Naive thymus-derived CD4-positive, alpha-beta T cell (primary cell): ENCODE data around the gene AQP11. TPM values are rescaled to one million over a fixed set of nuclear protein-coding genes. Genes with fewer than 3 reads are reported as not detected.

Source experiments
- ATAC-seq: fragments of 150-1000 bp; cut with Tn5 transposase; 2 replicates; pipeline ENCODE4 v1.10.0; 2021; ENCODE audit warnings: mild to moderate bottlenecking, moderate library complexity
- CTCF ChIA-PET: fragments of 350-600 bp; sonication (Branson Sonifier 250); formaldehyde crosslinking; loops from one replicate; lab custom pipeline; 2021; ENCODE audit warnings: antibody characterized with exemption; lab: Charles Lee
- POLR2A ChIA-PET: fragments of 350-600 bp; sonication (Branson Sonifier 250); formaldehyde crosslinking; loops from one replicate; lab custom pipeline; 2021; ENCODE audit warnings: antibody characterized with exemption, inconsistent platforms; lab: Charles Lee
- DNase-seq, 9 donors: peaks; one replicate each; pipeline versions ENCODE4 v3.0.0 to v3.0.0-alpha.2; 2020 to 2022; ENCODE audit warnings: mixed read lengths in 1 of 9
- H3K27ac ChIP-seq: one replicate; pipeline ENCODE4 v1.7.0; 2013; ENCODE audit warnings: mild to moderate bottlenecking, low read depth, low read length, moderate library complexity
- H3K27me3 ChIP-seq, 2 donors: one replicate each; pipeline ENCODE4 v1.7.0; 2013; ENCODE audit warnings: low read length in 2 of 2, mild to moderate bottlenecking in 2 of 2, moderate library complexity in 2 of 2; ENCODE audit not compliant: control insufficient read depth in 2 of 2, insufficient read depth in 2 of 2
- H3K36me3 ChIP-seq, 3 experiments: 1 replicate in 2 of 3; 2 replicates in 1 of 3; pipeline ENCODE4 v1.7.0; 2013; ENCODE audit warnings: low read length in 3 of 3, mild to moderate bottlenecking in 3 of 3, moderate library complexity in 1 of 3; ENCODE audit not compliant: insufficient read depth in 3 of 3, control insufficient read depth in 2 of 3
- H3K4me1 ChIP-seq, 2 donors: one replicate each; pipeline ENCODE4 v1.7.0; 2013; ENCODE audit warnings: low read length in 2 of 2, mild to moderate bottlenecking in 2 of 2, moderate library complexity in 1 of 2; ENCODE audit not compliant: control insufficient read depth in 2 of 2, insufficient read depth in 2 of 2
- H3K4me3 ChIP-seq: 2 replicates; pipeline ENCODE4 v1.7.0; 2013; ENCODE audit warnings: mild to moderate bottlenecking, low read length
- H3K9me3 ChIP-seq, 3 experiments: 1 replicate in 2 of 3; 2 replicates in 1 of 3; pipeline ENCODE4 v1.7.0; 2013; ENCODE audit warnings: low read length in 3 of 3; ENCODE audit not compliant: control insufficient read depth in 2 of 3
- H3K27ac Mint-ChIP-seq, 9 donors: one replicate each; pipeline ENCODE4 v1.8.0; 2020 to 2022; ENCODE audit warnings: mixed read lengths in 9 of 9, mild to moderate bottlenecking in 8 of 9, moderate library complexity in 5 of 9, inconsistent platforms in 2 of 9
- H3K27me3 Mint-ChIP-seq, 5 donors: one replicate each; pipeline ENCODE4 v1.8.0; 2021 to 2022; ENCODE audit warnings: mixed read lengths in 5 of 5, mild to moderate bottlenecking in 1 of 5
- H3K36me3 Mint-ChIP-seq, 5 donors: one replicate each; pipeline ENCODE4 v1.8.0; 2020 to 2022; ENCODE audit warnings: mixed read lengths in 5 of 5, mild to moderate bottlenecking in 3 of 5, inconsistent platforms in 1 of 5
- H3K4me1 Mint-ChIP-seq, 7 donors: one replicate each; pipeline ENCODE4 v1.8.0; 2020 to 2022; ENCODE audit warnings: mixed read lengths in 7 of 7, mild to moderate bottlenecking in 3 of 7, inconsistent platforms in 1 of 7
- H3K4me3 Mint-ChIP-seq, 10 donors: one replicate each; pipeline ENCODE4 v1.8.0; 2020 to 2022; ENCODE audit warnings: mild to moderate bottlenecking in 10 of 10, mixed read lengths in 10 of 10, moderate library complexity in 6 of 10, inconsistent platforms in 2 of 10
- H3K9me3 Mint-ChIP-seq, 11 donors: one replicate each; pipeline ENCODE4 v1.8.0; 2020 to 2022; ENCODE audit warnings: mixed read lengths in 11 of 11, mild to moderate bottlenecking in 4 of 11, inconsistent platforms in 1 of 11, moderate library complexity in 1 of 11
- intact Hi-C, 2 donors: fragments of 100-400 bp; cut with micrococcal nuclease; formaldehyde crosslinking; loops; one replicate each; pipeline ENCODE4 v1.15.1; 2023
- polyA plus RNA-seq, 2 donors: library from polyadenylated mRNA; unstranded; fragments of 300-500 nt; fragmentation: Illumina TruSeq; gene quantifications; one replicate each; pipeline ENCODE4 v1.2.3, GENCODE V29; 2021
- total RNA-seq, 6 experiments: library from RNA in 5 of 6; stranded (reverse) in 5 of 6; gene quantifications; 1 replicate in 5 of 6; 2 replicates in 1 of 6; pipeline ENCODE4 v1.2.3 and lab custom pipeline; 2021 to 2026

The AQP11 gene
- 1 to 10 TPM in 1 of 5 experiments, under 1 TPM in 3, not detected in 1; 0.27 to 1.1 (median 0.58) TPM for total RNA-seq
- polyA plus RNA-seq, result under 1 TPM; 0.84 TPM
- total RNA-seq (lab: John Stamatoyannopoulos, UW), result 0.81 reads per million

- ATAC-seq, result peak; percentile 79
- POLR2A ChIA-PET, result interaction anchor here (0.6 kb wide), 1 partner anchor 535 kb away, joined by 3 read pairs; no protein-coding TSS in a partner anchor
- peaks cover 11 to 20% (median 16%) of the 10 kb centered on the region in 5 donors for H3K27me3 Mint-ChIP-seq
- Histone ChIP-seq H3K27ac (peak within 1 kb of the TSS; percentile 17), H3K9me3 (no peaks in the 10 kb centered on the region), H3K4me3 (peak within 1 kb of the TSS; percentile 64), H3K4me1 (peaks cover 0 to 5% of the 10 kb centered on the region in 2 donors), H3K27me3 (peaks cover 0 to 3% of the 10 kb centered on the region in 2 donors), H3K36me3 (no peaks in the 10 kb centered on the region)
- H3K4me1 Mint-ChIP-seq, result peaks cover 14 to 18% (median 15%) of the 10 kb centered on the region in 7 donors
- CTCF ChIA-PET, result no interaction called here
- intact Hi-C loops, result no loop called here
- peak; percentile 12 to 78 (median 32) for DNase-seq
- H3K27ac Mint-ChIP-seq, result peak within 1 kb of the TSS in 8 of 9 donors; percentile 16 to 71 (median 53)
- peaks cover 0 to 1% (median 0%) of the 10 kb centered on the region in 11 donors for H3K9me3 Mint-ChIP-seq
- H3K4me3 Mint-ChIP-seq, result peak within 1 kb of the TSS; percentile 79 to 96 (median 94)
- H3K36me3 Mint-ChIP-seq, result peaks cover 0 to 5% (median 0%) of the 10 kb centered on the region in 5 donors
Observed at GRCh38 chr11:77589521-77590193, at the start of gene AQP11. Gene AQP11, plus strand, starts transcription at chr11:77589953. Its CDS starts 40 bp downstream, at chr11:77589993.

GRCh38 chr11:77542296-77542695 is 47.5 kb upstream of the AQP11 start:
- ChIA-PET CTCF (interaction anchor here (0.7 kb wide), 1 partner anchor 413 kb away, joined by 4 read pairs; no protein-coding TSS in a partner anchor), POLR2A (no interaction called here)
- intact Hi-C loops, result loop anchor here in 1 of 2 donors (10.0 kb wide), 1 partner anchor 167 kb away; no protein-coding TSS in a partner anchor
- DNase-seq, result no peak
- no peak overlapping the region for H3K4me3 Mint-ChIP-seq
- no peak overlapping the region for H3K27ac ChIP-seq
- no peaks in the 10 kb centered on the region for H3K27me3 ChIP-seq
- no peaks in the 10 kb centered on the region for H3K4me1 ChIP-seq
- no peaks in the 10 kb centered on the region for H3K9me3 Mint-ChIP-seq
- H3K9me3 ChIP-seq, result no peaks in the 10 kb centered on the region
- H3K4me1 Mint-ChIP-seq, result no peaks in the 10 kb centered on the region
- H3K27ac Mint-ChIP-seq, result no peak overlapping the region
- H3K36me3 Mint-ChIP-seq, result no peaks in the 10 kb centered on the region
- no peak for ATAC-seq
- no peaks in the 10 kb centered on the region for H3K27me3 Mint-ChIP-seq
- H3K36me3 ChIP-seq, result no peaks in the 10 kb centered on the region
- H3K4me3 ChIP-seq, result no peak overlapping the region

- Histone ChIP-seq H3K27ac (no peak overlapping the region), H3K4me1 (no peaks in the 10 kb centered on the region), H3K9me3 (no peaks in the 10 kb centered on the region), H3K4me3 (no peak overlapping the region), H3K27me3 (no peaks in the 10 kb centered on the region), H3K36me3 (no peaks in the 10 kb centered on the region)
- H3K27me3 Mint-ChIP-seq, result no peaks in the 10 kb centered on the region
- ATAC-seq, result no peak
- CTCF ChIA-PET, result interaction anchor here (1.9 kb wide), 1 partner anchor 420 kb away, joined by 16 read pairs; the partner anchor contains the start of gene MYO7A
- intact Hi-C loops, result loop anchor here (5.0 to 10.0 kb wide), 2 partner anchors 135 to 172 kb away; no protein-coding TSS in a partner anchor
- H3K36me3 Mint-ChIP-seq, result no peaks in the 10 kb centered on the region
- no peak overlapping the region for H3K4me3 Mint-ChIP-seq
- POLR2A ChIA-PET, result no interaction called here
- peaks cover 0 to 8% (median 4%) of the 10 kb centered on the region in 7 donors for H3K4me1 Mint-ChIP-seq
- no peak overlapping the region for H3K27ac Mint-ChIP-seq
- DNase-seq, result no peak
- no peaks in the 10 kb centered on the region for H3K9me3 Mint-ChIP-seq
Observed at GRCh38 chr11:77547047-77547836, 42.5 kb upstream of the AQP11 start.

GRCh38 chr11:77547863-77548551 is 41.7 kb upstream of the AQP11 start:
- Histone ChIP-seq H3K27me3 (no peaks in the 10 kb centered on the region), H3K27ac (no peak overlapping the region), H3K36me3 (no peaks in the 10 kb centered on the region), H3K4me1 (no peaks in the 10 kb centered on the region), H3K9me3 (no peaks in the 10 kb centered on the region), H3K4me3 (no peak overlapping the region)
- intact Hi-C loops, result loop anchor here (1.0 to 10.0 kb wide), 5 partner anchors 136 to 501 kb away; no protein-coding TSS in a partner anchor
- H3K36me3 Mint-ChIP-seq, result no peaks in the 10 kb centered on the region
- no peaks in the 10 kb centered on the region for H3K9me3 Mint-ChIP-seq
- H3K27ac Mint-ChIP-seq, result no peak overlapping the region
- no peaks in the 10 kb centered on the region for H3K27me3 Mint-ChIP-seq
- peak overlapping the region in 1 of 10 donors; percentile 40 for H3K4me3 Mint-ChIP-seq
- ChIA-PET CTCF (interaction anchor here (0.6 to 1.9 kb wide), 8 partner anchors 16 to 457 kb away, joined by 3 to 16 read pairs (median 4); partner anchors contain the start of gene MYO7A), POLR2A (no interaction called here)
- H3K4me1 Mint-ChIP-seq, result peaks cover 0 to 8% (median 4%) of the 10 kb centered on the region in 7 donors
- peak; percentile 65 for ATAC-seq
- peak in 7 of 9 donors; percentile 21 to 64 (median 52) for DNase-seq

- H3K9me3 Mint-ChIP-seq, result no peaks in the 10 kb centered on the region
- ChIA-PET POLR2A (no interaction called here), CTCF (interaction anchor here (0.6 to 1.9 kb wide), 10 partner anchors 15 to 458 kb away, joined by 3 to 16 read pairs (median 4); partner anchors contain the start of gene MYO7A)
- no peaks in the 10 kb centered on the region for H3K27me3 Mint-ChIP-seq
- peak overlapping the region in 1 of 10 donors; percentile 40 for H3K4me3 Mint-ChIP-seq
- Histone ChIP-seq H3K27me3 (no peaks in the 10 kb centered on the region), H3K27ac (no peak overlapping the region), H3K4me1 (no peaks in the 10 kb centered on the region), H3K4me3 (no peak overlapping the region), H3K36me3 (no peaks in the 10 kb centered on the region), H3K9me3 (no peaks in the 10 kb centered on the region)
- no peak for ATAC-seq
- peak overlapping the region in 1 of 9 donors; percentile 12 for H3K27ac Mint-ChIP-seq
- peaks cover 0 to 8% (median 4%) of the 10 kb centered on the region in 7 donors for H3K4me1 Mint-ChIP-seq
- peak in 1 of 9 donors; percentile 3 for DNase-seq
- intact Hi-C loops, result loop anchor here (1.0 to 10.0 kb wide), 5 partner anchors 136 to 501 kb away; no protein-coding TSS in a partner anchor
- no peaks in the 10 kb centered on the region for H3K36me3 Mint-ChIP-seq
Observed at GRCh38 chr11:77548552-77549445, 41.0 kb upstream of the AQP11 start.
